Endodermal cell (in vitro differentiated cells): ENCODE results near the gene PARP14. TPM values are rescaled to one million over a fixed set of nuclear protein-coding genes. Genes with fewer than 3 reads are reported as not detected.

Experiments
- DNase-seq: peaks from one replicate; pipeline ENCODE4 v3.0.0-alpha.2; 2017
- H3K27ac ChIP-seq: 2 replicates; pipeline ENCODE4 v1.5.1; 2013; ENCODE audit warnings: mild to moderate bottlenecking, low read depth, low read length, moderate library complexity
- H3K27me3 ChIP-seq: 2 replicates; pipeline ENCODE4 v1.6.1; 2013; ENCODE audit warnings: mild to moderate bottlenecking, low read length, moderate library complexity; ENCODE audit not compliant: insufficient read depth, control insufficient read depth, poor library complexity, severe bottlenecking
- H3K36me3 ChIP-seq: 2 replicates; pipeline ENCODE4 v1.7.0; 2013; ENCODE audit warnings: mild to moderate bottlenecking, low read length, moderate library complexity; ENCODE audit not compliant: control insufficient read depth, insufficient read depth
- H3K4me1 ChIP-seq: one replicate; pipeline ENCODE4 v1.7.0; 2013; ENCODE audit warnings: low read length; ENCODE audit not compliant: control insufficient read depth, insufficient read depth
- H3K4me3 ChIP-seq: 2 replicates; pipeline ENCODE4 v1.5.1; 2013; ENCODE audit warnings: mild to moderate bottlenecking, low read length, moderate library complexity
- H3K9ac ChIP-seq: 2 replicates; pipeline ENCODE4 v1.6.1; 2013; ENCODE audit warnings: mild to moderate bottlenecking, low read length, moderate library complexity; ENCODE audit not compliant: poor library complexity, severe bottlenecking; ENCODE audit errors: extremely low read depth
- H3K9me3 ChIP-seq: 2 replicates; pipeline ENCODE4 v1.6.1; 2013; ENCODE audit warnings: mild to moderate bottlenecking, low read length, moderate library complexity; ENCODE audit not compliant: control insufficient read depth
- H3K27ac Mint-ChIP-seq: 2 replicates; pipeline ENCODE4 v1.8.0; 2020; ENCODE audit warnings: mixed read lengths
- H3K27me3 Mint-ChIP-seq: 2 replicates; pipeline ENCODE4 v1.8.0; 2021; ENCODE audit warnings: mild to moderate bottlenecking, mixed read lengths; ENCODE audit not compliant: insufficient read depth
- H3K36me3 Mint-ChIP-seq: 2 replicates; pipeline ENCODE4 v1.8.0; 2020; ENCODE audit warnings: low read depth, mixed read lengths
- H3K4me1 Mint-ChIP-seq: 2 replicates; pipeline ENCODE4 v1.8.0; 2020; ENCODE audit warnings: mixed read lengths
- H3K4me3 Mint-ChIP-seq: 2 replicates; pipeline ENCODE4 v1.8.0; 2020; ENCODE audit warnings: mild to moderate bottlenecking, moderate library complexity, mixed read lengths
- H3K9me3 Mint-ChIP-seq: 2 replicates; pipeline ENCODE4 v1.8.0; 2020; ENCODE audit warnings: mild to moderate bottlenecking, mixed read lengths
- CTCF ChIP-seq: fragments of 200-600 bp; sonication (generic); conservative IDR thresholded peaks from 2 replicates; pipeline ENCODE4 v1.5.0; 2021; ENCODE audit warnings: antibody characterized with exemption, mild to moderate bottlenecking
- WGBS, 2 experiments: methylation state at CpG; one replicate each; pipeline versions ENCODE4 v1.1.5 to v1.1.7; 2013; ENCODE audit warnings: missing lambda C conversion rate in 2 of 2, mixed read lengths in 1 of 2; ENCODE audit not compliant: insufficient coverage in 1 of 2, insufficient read length in 1 of 2; 5-methylcytosine and 5-hydroxymethylcytosine counted together
- total RNA-seq, 2 donors: library from RNA; stranded (reverse); fragmentation: NEBNext Ultra II Directional in 1 of 2; extraction: Animal tissue kit (Norgen Biotek cat#: 25700) in 1 of 2; gene quantifications; 2 replicates in 1 of 2; 3 replicates in 1 of 2; pipeline ENCODE4 v1.2.1, GENCODE V29; 2021

Gene PARP14
- total RNA-seq, 2 donors from 2014 or later = 16.4 to 19.1 TPM

GRCh38 chr3:122665226-122665786 lies 15.3 kb upstream of the PARP14 start:
- Histone ChIP-seq H3K27ac (no peak overlapping the region), H3K4me1 (no peaks in the 10 kb centered on the region), H3K27me3 (no peaks in the 10 kb centered on the region), H3K4me3 (no peak overlapping the region), H3K9ac (no peak overlapping the region), H3K36me3 (no peaks in the 10 kb centered on the region), H3K9me3 (no peaks in the 10 kb centered on the region)
- Mint-ChIP-seq H3K9me3 (peaks cover 4% of the 10 kb centered on the region), H3K27ac (no peak overlapping the region), H3K4me3 (no peak overlapping the region), H3K27me3 (peaks cover 20% of the 10 kb centered on the region), H3K36me3 (no peaks in the 10 kb centered on the region), H3K4me1 (peaks cover 1% of the 10 kb centered on the region)
- 90 to 100% methylated on average over 1 to 4 of the region's 4 CpGs for WGBS, 2 experiments
- no peak for DNase-seq
- TF ChIP-seq CTCF = no peak

DNA sequence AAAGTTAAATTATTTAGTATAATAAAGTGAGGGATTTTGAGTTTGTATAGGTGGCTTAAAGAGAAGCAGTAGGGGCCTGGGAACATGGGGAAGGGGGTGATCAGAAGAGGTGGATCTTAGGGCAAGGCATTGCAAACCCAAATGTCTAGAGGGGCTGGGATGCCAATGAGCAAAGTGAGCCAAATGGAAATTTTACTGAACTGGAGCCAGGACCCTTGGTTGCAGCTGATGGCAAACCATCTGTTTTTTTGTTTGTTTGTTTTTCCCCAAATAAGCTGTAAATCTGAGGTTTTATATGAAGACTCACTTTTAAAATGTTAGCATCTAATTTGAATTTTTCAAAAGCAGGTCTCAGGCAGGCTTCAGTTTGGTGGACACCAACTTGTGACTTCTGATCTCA lies 14.8 kb upstream of the PARP14 start:
- Histone ChIP-seq H3K4me1 (no peaks in the 10 kb centered on the region), H3K27me3 (no peaks in the 10 kb centered on the region), H3K9ac (no peak overlapping the region), H3K9me3 (no peaks in the 10 kb centered on the region), H3K27ac (no peak overlapping the region), H3K4me3 (no peak overlapping the region), H3K36me3 (no peaks in the 10 kb centered on the region)
- Mint-ChIP-seq H3K27me3 (peaks cover 17% of the 10 kb centered on the region), H3K9me3 (peaks cover 4% of the 10 kb centered on the region), H3K4me1 (no peaks in the 10 kb centered on the region), H3K4me3 (no peak overlapping the region), H3K27ac (no peak overlapping the region), H3K36me3 (no peaks in the 10 kb centered on the region)
- TF ChIP-seq CTCF = no peak
- no peak for DNase-seq

GRCh38 chr3:122668930-122669730 lies 11.5 kb upstream of the PARP14 start:
- Mint-ChIP-seq H3K36me3 (no peaks in the 10 kb centered on the region), H3K27ac (no peak overlapping the region)

More at GRCh38 chr3:122668930-122669730, 11.5 kb upstream of the PARP14 start:
- TF ChIP-seq CTCF = no peak
- Mint-ChIP-seq H3K27me3 (peaks cover 4% of the 10 kb centered on the region), H3K9me3 (peaks cover 4% of the 10 kb centered on the region), H3K4me1 (no peaks in the 10 kb centered on the region), H3K4me3 (no peak overlapping the region)
- Histone ChIP-seq H3K27ac (no peak overlapping the region), H3K27me3 (no peaks in the 10 kb centered on the region), H3K9me3 (no peaks in the 10 kb centered on the region), H3K9ac (no peak overlapping the region), H3K4me1 (no peaks in the 10 kb centered on the region), H3K36me3 (no peaks in the 10 kb centered on the region), H3K4me3 (no peak overlapping the region)
- 92 to 98% methylated on average over 8 of the region's 8 CpGs for WGBS, 2 experiments
- no peak for DNase-seq
